Activated T-cell treated with anti-CD3 and anti-CD28 coated beads, Interleukin-2, amount 50 U/mL, for 72 hours (primary cell): Measurements from ENCODE around the gene URM1. TPM values are rescaled to one million over a fixed set of nuclear protein-coding genes. Genes with fewer than 3 reads are reported as not detected.

Experiments
- total RNA-seq, 2 donors: library from RNA; stranded (reverse); gene quantifications; one replicate each; pipeline ENCODE4 v1.2.3, GENCODE V29; 2022

The URM1 gene
- total RNA-seq, 2 donors from 2014 or later: 62.8 to 69.3 TPM

Other genes with a start within 250 kb of the URM1 start
- 10 to 100 TPM; 23.5 to 27.5 TPM for gene PTGES2, start 243.6 kb upstream of the URM1 start, total RNA-seq
- gene LCN2, start 221.9 kb upstream of the URM1 start, total RNA-seq: not detected
- 10 to 100 TPM; 72.9 to 81.4 TPM for gene BBLN, start 211.1 kb upstream of the URM1 start, total RNA-seq
- 100 to 1,000 TPM; 161 to 203 TPM for gene CIZ1, start 179.8 kb upstream of the URM1 start, total RNA-seq
- gene DNM1, start 168.0 kb upstream of the URM1 start, total RNA-seq: 1 to 10 TPM in 1 of 2 donors, under 1 TPM in 1; 0.86 to 2.4 TPM
- 10 to 100 TPM; 44.9 to 54.4 TPM for gene GOLGA2, start 95.4 kb upstream of the URM1 start, total RNA-seq
- 10 to 100 TPM; 20.1 to 25.4 TPM for gene SWI5, start 95.1 kb upstream of the URM1 start, total RNA-seq
- 10 to 100 TPM; 17.6 to 24.4 TPM for gene TRUB2, start 48.9 kb upstream of the URM1 start, total RNA-seq
- 10 to 100 TPM; 29.4 to 35.8 TPM for gene COQ4, start 48.5 kb upstream of the URM1 start, total RNA-seq
- gene SLC27A4, start 30.8 kb upstream of the URM1 start, total RNA-seq: 10 to 100 TPM; 10.2 to 10.8 TPM
- gene CERCAM, start 49.5 kb downstream of the URM1 start, total RNA-seq: 1 to 10 TPM; 2.7 to 5.9 TPM
- gene ODF2, start 84.6 kb downstream of the URM1 start, total RNA-seq: 10 to 100 TPM; 64.8 to 87.3 TPM
- gene GLE1, start 133.3 kb downstream of the URM1 start, total RNA-seq: 10 to 100 TPM; 45.8 to 59.0 TPM
- 100 to 1,000 TPM; 289 to 304 TPM for gene SPTAN1, start 181.2 kb downstream of the URM1 start, total RNA-seq